ENCODE data around the gene TDRD7. TPM values are rescaled to one million over a fixed set of nuclear protein-coding genes. Genes with fewer than 3 reads are reported as not detected.
A peak's percentile ranks its signal among the peaks of the same experiment; 100 is the strongest.

Gene TDRD7
- total RNA-seq, 4 donors from 2014 or later: 3.6 to 19.4 (median 14.8) TPM

DNA sequence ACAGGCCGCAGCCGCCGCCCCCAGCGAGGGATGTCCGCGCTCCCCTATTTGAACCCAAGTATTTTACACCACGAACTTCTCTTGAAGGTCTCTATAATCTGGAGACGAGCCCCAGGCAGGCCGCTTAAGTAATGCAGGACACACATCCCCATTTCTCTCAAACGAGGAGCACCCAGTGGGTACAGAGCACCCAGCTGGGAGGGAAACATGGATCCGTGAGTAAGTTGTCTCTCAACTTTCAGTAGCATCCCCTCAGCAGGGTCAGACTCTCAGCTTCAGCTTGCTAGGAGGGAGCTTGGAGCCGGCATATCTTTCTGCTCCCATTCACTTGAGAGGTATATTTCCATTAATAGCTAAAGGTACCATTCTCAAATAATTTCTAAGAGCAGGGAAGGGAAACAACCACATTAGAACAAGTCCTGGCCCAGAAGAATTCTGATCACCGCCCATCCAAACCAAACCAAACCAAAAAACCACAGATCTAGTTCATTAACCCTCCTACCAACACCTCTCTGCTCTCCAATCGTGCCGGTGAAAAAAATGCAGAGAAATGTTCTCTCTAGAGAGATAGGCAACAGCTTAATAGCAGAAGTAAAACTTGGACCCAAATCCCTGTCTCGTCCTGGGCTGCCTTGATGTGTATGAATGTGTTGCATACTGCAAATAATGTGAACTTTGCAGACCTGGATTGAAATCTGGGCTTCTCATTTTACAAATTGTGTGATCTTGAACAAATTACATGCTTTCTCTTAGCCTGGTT is 910 bp downstream of the TDRD7 start:
- intact Hi-C loops (cut with DNase I; ENCODE audit: low total_unique reads): no loop called here
- H3K27ac ChIP-seq: peak overlapping the region; percentile 86 to 92
- H3K4me1 ChIP-seq: no peaks in the 10 kb centered on the region

DNA sequence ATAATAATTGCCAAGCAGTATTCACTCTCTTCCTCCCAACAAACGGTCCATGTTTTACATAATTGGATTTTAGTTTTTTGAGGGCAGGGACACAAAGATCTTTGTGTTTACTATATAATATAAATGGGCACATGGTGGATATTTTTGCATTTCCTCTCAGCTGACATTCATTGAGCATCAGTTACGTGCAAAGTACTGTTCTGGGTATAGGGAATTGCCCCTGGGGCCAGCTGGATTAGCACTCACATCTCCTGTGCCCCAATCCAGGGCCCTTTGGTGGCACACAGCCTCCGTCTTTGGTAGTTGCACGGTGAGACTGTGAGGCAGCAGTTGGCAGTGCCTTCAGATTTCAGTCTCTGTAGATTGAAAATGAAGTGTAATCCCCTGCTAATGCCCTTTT is 1.6 kb downstream of the TDRD7 start:
- no peak for DNase-seq
- H3K36me3 ChIP-seq: no peaks in the 10 kb centered on the region
- no peaks in the 10 kb centered on the region for H3K27me3 ChIP-seq
- no peak overlapping the region for H3K4me3 ChIP-seq
- intact Hi-C loops (cut with DNase I; ENCODE audit: low total_unique reads): no loop called here
- TF ChIP-seq POLR2A (IDR thresholded peaks at IDR 0.05): no peak
- TF ChIP-seq, protein P1, sequence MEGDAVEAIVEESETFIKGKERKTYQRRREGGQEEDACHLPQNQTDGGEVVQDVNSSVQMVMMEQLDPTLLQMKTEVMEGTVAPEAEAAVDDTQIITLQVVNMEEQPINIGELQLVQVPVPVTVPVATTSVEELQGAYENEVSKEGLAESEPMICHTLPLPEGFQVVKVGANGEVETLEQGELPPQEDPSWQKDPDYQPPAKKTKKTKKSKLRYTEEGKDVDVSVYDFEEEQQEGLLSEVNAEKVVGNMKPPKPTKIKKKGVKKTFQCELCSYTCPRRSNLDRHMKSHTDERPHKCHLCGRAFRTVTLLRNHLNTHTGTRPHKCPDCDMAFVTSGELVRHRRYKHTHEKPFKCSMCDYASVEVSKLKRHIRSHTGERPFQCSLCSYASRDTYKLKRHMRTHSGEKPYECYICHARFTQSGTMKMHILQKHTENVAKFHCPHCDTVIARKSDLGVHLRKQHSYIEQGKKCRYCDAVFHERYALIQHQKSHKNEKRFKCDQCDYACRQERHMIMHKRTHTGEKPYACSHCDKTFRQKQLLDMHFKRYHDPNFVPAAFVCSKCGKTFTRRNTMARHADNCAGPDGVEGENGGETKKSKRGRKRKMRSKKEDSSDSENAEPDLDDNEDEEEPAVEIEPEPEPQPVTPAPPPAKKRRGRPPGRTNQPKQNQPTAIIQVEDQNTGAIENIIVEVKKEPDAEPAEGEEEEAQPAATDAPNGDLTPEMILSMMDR (IDR thresholded peaks at IDR 0.05): no peak
- H3K9me3 ChIP-seq: no peaks in the 10 kb centered on the region
- no peaks in the 10 kb centered on the region for H3K4me1 ChIP-seq
- no peak overlapping the region for H3K27ac ChIP-seq

More for the DNA sequence above, 910 bp downstream of the TDRD7 start:
- no peaks in the 10 kb centered on the region for H3K9me3 ChIP-seq
- no peaks in the 10 kb centered on the region for H3K27me3 ChIP-seq
- TF ChIP-seq POLR2A (IDR thresholded peaks at IDR 0.05): no peak
- TF ChIP-seq, protein P1 (IDR thresholded peaks at IDR 0.05): no peak
- DNase-seq: peak in 1 of 2 donors; percentile 32
- H3K36me3 ChIP-seq: no peaks in the 10 kb centered on the region
- peak overlapping the region; percentile 47 to 96 for H3K4me3 ChIP-seq

DNA sequence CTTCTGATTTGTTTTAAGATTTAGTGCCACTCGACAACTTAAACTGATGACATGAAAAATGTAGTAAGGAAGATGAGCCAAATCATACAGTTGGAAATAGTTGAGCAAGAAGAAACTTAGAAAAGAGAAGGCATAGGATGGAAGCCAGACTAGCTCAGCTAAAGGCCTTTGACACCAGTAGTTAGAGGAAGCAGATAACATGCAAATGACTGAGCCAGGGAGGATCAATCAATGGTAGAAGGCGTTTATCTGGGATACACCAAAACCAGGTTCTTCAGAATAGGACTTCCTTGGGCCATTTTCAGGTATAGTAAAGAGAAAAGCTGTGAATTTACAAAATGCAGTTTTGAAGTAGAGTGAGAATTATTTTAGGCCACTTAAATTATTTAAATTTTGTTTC is 3.2 kb downstream of the TDRD7 start:
- peaks cover 0 to 5% of the 10 kb centered on the region in 2 donors for H3K4me1 ChIP-seq
- H3K36me3 ChIP-seq: no peaks in the 10 kb centered on the region
- no peaks in the 10 kb centered on the region for H3K9me3 ChIP-seq
- H3K27ac ChIP-seq: no peak overlapping the region
- no peaks in the 10 kb centered on the region for H3K27me3 ChIP-seq
- intact Hi-C loops (cut with DNase I; ENCODE audit: low total_unique reads): no loop called here
- no peak overlapping the region for H3K4me3 ChIP-seq
- no peak for DNase-seq
- TF ChIP-seq, protein P1 (IDR thresholded peaks at IDR 0.05): no peak
- no peak for TF ChIP-seq POLR2A (IDR thresholded peaks at IDR 0.05)

DNA sequence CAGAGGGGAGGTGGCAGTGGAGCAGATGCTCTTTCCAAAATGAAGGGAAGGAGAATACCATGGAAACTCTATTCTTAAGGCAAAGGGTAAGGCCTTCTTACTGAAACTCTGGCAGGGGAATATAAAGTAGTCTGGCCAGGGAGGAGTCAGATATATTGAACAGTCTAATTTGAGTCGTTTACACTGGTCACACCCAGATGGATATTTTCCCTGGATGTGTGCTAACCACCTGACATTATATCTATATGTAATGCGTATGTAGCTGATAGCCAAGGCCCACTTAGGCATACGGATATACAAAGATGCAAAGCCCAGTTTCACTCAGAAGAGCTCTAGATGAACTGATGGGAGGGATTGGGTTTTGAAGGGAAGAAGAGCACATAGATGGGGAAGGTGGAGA is 7.0 kb downstream of the TDRD7 start:
- Histone ChIP-seq H3K9me3 (no peaks in the 10 kb centered on the region), H3K4me3 (no peak overlapping the region), H3K27me3 (no peaks in the 10 kb centered on the region), H3K36me3 (no peaks in the 10 kb centered on the region), H3K4me1 (peaks cover 0 to 5% of the 10 kb centered on the region in 2 donors), H3K27ac (no peak overlapping the region)
- DNase-seq: no peak
- intact Hi-C loops (cut with DNase I; ENCODE audit: low total_unique reads): no loop called here
- no peak for TF ChIP-seq POLR2A (IDR thresholded peaks at IDR 0.05)
- TF ChIP-seq, protein P1 (IDR thresholded peaks at IDR 0.05): no peak

DNA sequence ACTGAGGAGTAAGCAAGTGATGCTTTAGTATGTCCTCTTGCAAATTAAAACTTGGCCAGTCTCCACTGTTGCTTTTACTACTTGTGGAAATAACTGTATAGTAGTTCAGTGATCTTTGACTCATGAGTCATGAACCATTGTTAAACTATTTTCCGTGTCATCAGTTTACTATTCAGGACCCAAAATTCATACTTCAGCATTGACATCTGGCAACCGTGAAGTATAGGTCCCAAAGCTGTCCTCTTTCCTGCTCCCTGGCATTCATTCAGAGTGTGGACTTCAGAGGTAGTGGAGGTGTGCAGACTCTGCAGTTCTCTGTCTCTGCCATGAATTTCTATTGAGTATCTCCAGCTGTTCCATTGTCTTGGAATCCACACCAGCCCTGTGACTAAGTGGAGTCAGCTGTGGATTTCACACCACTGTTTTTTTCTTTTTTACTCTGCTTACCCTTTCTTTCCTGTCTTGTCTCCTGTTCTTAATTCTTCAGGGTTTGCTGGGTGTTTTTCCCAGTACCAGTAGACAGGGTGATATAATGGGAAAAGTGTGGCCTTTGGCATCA is 7.5 kb downstream of the TDRD7 start:
- intact Hi-C loops (cut with DNase I; ENCODE audit: low total_unique reads): no loop called here

More for the DNA sequence above, 7.5 kb downstream of the TDRD7 start:
- no peaks in the 10 kb centered on the region for H3K36me3 ChIP-seq
- H3K27ac ChIP-seq: no peak overlapping the region
- H3K27me3 ChIP-seq: no peaks in the 10 kb centered on the region
- DNase-seq: no peak
- H3K4me1 ChIP-seq: peaks cover 0 to 5% of the 10 kb centered on the region in 2 donors
- H3K9me3 ChIP-seq: no peaks in the 10 kb centered on the region
- TF ChIP-seq, protein P1 (IDR thresholded peaks at IDR 0.05): no peak
- no peak for TF ChIP-seq POLR2A (IDR thresholded peaks at IDR 0.05)
- H3K4me3 ChIP-seq: no peak overlapping the region
